Measurements from ENCODE around the gene A2M. TPM values are rescaled to one million over a fixed set of nuclear protein-coding genes. Genes with fewer than 3 reads are reported as not detected.

A2M gene
- total RNA-seq, 1 donor from 2014 or later, result 1.1 TPM

GRCh38 chr12:9127484-9127883, 11.8 kb upstream of the A2M start:
- H3K4me3 ChIP-seq (ENCODE audit: low read depth, low read length), result no peak overlapping the region
- FAIRE-seq, result no peak
- no peaks in the 10 kb centered on the region for H3K27me3 ChIP-seq (ENCODE audit: control insufficient read depth, insufficient read depth, low read length)
- no peaks in the 10 kb centered on the region for H3K36me3 ChIP-seq (ENCODE audit: control insufficient read depth, insufficient read depth, low read length)
- no peak for DNase-seq (ENCODE audit: low read depth)
- TF ChIP-seq CTCF (IDR thresholded peaks at IDR 0.05; ENCODE audit: insufficient read depth, low read length, severe bottlenecking), result no peak

GRCh38 chr12:9124383-9125031, 8.8 kb upstream of the A2M start:
- no peaks in the 10 kb centered on the region for H3K27me3 ChIP-seq (ENCODE audit: control insufficient read depth, insufficient read depth, low read length)
- FAIRE-seq, result no peak
- H3K36me3 ChIP-seq (ENCODE audit: control insufficient read depth, insufficient read depth, low read length), result no peaks in the 10 kb centered on the region
- no peak overlapping the region for H3K4me3 ChIP-seq (ENCODE audit: low read depth, low read length)
- no peak for TF ChIP-seq CTCF (IDR thresholded peaks at IDR 0.05; ENCODE audit: insufficient read depth, low read length, severe bottlenecking)
- DNase-seq (ENCODE audit: low read depth), result no peak

GRCh38 chr12:9123781-9124382, 8.2 kb upstream of the A2M start:
- Histone ChIP-seq H3K36me3 (ENCODE audit: control insufficient read depth, insufficient read depth, low read length) (no peaks in the 10 kb centered on the region), H3K27me3 (ENCODE audit: control insufficient read depth, insufficient read depth, low read length) (no peaks in the 10 kb centered on the region), H3K4me3 (ENCODE audit: low read depth, low read length) (no peak overlapping the region)
- no peak for DNase-seq (ENCODE audit: low read depth)
- FAIRE-seq, result no peak
- no peak for TF ChIP-seq CTCF (IDR thresholded peaks at IDR 0.05; ENCODE audit: insufficient read depth, low read length, severe bottlenecking)

GRCh38 chr12:9122091-9122609, 6.4 kb upstream of the A2M start:
- Histone ChIP-seq H3K27me3 (ENCODE audit: control insufficient read depth, insufficient read depth, low read length) (no peaks in the 10 kb centered on the region), H3K4me3 (ENCODE audit: low read depth, low read length) (no peak overlapping the region), H3K36me3 (ENCODE audit: control insufficient read depth, insufficient read depth, low read length) (no peaks in the 10 kb centered on the region)
- FAIRE-seq (no peak), DNase-seq (ENCODE audit: low read depth) (no peak)
- TF ChIP-seq CTCF (IDR thresholded peaks at IDR 0.05; ENCODE audit: insufficient read depth, low read length, severe bottlenecking), result no peak

- DNase-seq (ENCODE audit: low read depth) (no peak), FAIRE-seq (no peak)
- H3K27me3 ChIP-seq (ENCODE audit: control insufficient read depth, insufficient read depth, low read length), result no peaks in the 10 kb centered on the region
- no peak for TF ChIP-seq CTCF (IDR thresholded peaks at IDR 0.05; ENCODE audit: insufficient read depth, low read length, severe bottlenecking)
- H3K4me3 ChIP-seq (ENCODE audit: low read depth, low read length), result no peak overlapping the region
- no peaks in the 10 kb centered on the region for H3K36me3 ChIP-seq (ENCODE audit: control insufficient read depth, insufficient read depth, low read length)
These were observed 4.9 kb upstream of the A2M start for GRCh38 chr12:9120487-9121184.
